Sigmoid colon (tissue), 7 donors: ENCODE results near the gene HDGFL2. TPM values are rescaled to one million over a fixed set of nuclear protein-coding genes. Genes with fewer than 3 reads are reported as not detected.
A peak's percentile ranks its signal among the peaks of the same experiment; 100 is the strongest.

Experiments used
- DNase-seq: peaks from one replicate; pipeline ENCODE4 v3.0.0-alpha.2; 2019
- H3K27ac ChIP-seq, 4 donors: fragments of 200-600 bp; sonication (generic); one replicate each; pipeline ENCODE4 v1.5.1; 2016 to 2019; ENCODE audit warnings: mild to moderate bottlenecking in 1 of 4
- H3K27me3 ChIP-seq, 3 donors: fragments of 200-600 bp; sonication (generic); one replicate each; pipeline ENCODE4 v1.5.1; 2019; ENCODE audit warnings: mild to moderate bottlenecking in 1 of 3
- H3K36me3 ChIP-seq, 4 donors: fragments of 200-600 bp; sonication (generic); one replicate each; pipeline ENCODE4 v1.5.1; 2016 to 2019
- H3K4me1 ChIP-seq, 4 donors: fragments of 200-600 bp; sonication (generic); one replicate each; pipeline ENCODE4 v1.5.1; 2017 to 2019
- H3K4me3 ChIP-seq, 4 donors: fragments of 200-600 bp; sonication (generic); one replicate each; pipeline ENCODE4 v1.5.1; 2017 to 2019; ENCODE audit warnings: mild to moderate bottlenecking in 2 of 4, moderate library complexity in 1 of 4
- H3K9me3 ChIP-seq, 4 donors: fragments of 200-600 bp in 3 of 4; sonication (generic) in 3 of 4; one replicate each; pipeline versions ENCODE4 v1.5.1 to v1.6.1; 2013 to 2019
- EP300 ChIP-seq, 4 donors: sonication (generic); formaldehyde crosslinking; IDR thresholded peaks; one replicate each; pipeline ENCODE4 v1.6.1; 2017; ENCODE audit warnings: antibody characterized with exemption in 4 of 4
- POLR2A ChIP-seq, 2 donors: fragments of 450-650 bp; IDR thresholded peaks; one replicate each; pipeline ENCODE4 v1.6.1; 2016; ENCODE audit warnings: antibody characterized with exemption in 2 of 2, mild to moderate bottlenecking in 2 of 2, moderate library complexity in 2 of 2
- POLR2AphosphoS5 ChIP-seq, 4 donors: sonication (generic); formaldehyde crosslinking; IDR thresholded peaks; one replicate each; pipeline ENCODE4 v1.6.1; 2017; ENCODE audit warnings: antibody characterized with exemption in 4 of 4
- WGBS, 2 donors: extraction: QIAGEN DNeasy Blood & Tissue Kit; methylation state at CpG; one replicate each; pipeline ENCODE4 v1.1.7; 2013; 5-methylcytosine and 5-hydroxymethylcytosine counted together
- intact Hi-C: fragments of 100-400 bp; cut with DNase I; formaldehyde crosslinking; loops from one replicate; pipeline ENCODE4 v1.15.1; 2023
- polyA plus RNA-seq, 3 donors: library from polyadenylated mRNA; stranded (reverse); fragments of 200-250 nt; gene quantifications; one replicate each; pipeline ENCODE4 v1.2.3, GENCODE V29; 2013
- total RNA-seq, 4 donors: library from RNA; depleted of rRNA; stranded (reverse); fragments of >200 nt; gene quantifications; one replicate each; pipeline ENCODE4 v1.1.0, GENCODE V29; 2016
- TF ChIP-seq, protein P1 (sequence below), 4 experiments: fragments of 450-650 bp in 3 of 4; fragments of 200-600 bp in 1 of 4; IDR thresholded peaks; one replicate each; pipeline ENCODE4 v1.5.1; 2016 to 2019; ENCODE audit warnings: antibody characterized with exemption in 4 of 4, mild to moderate bottlenecking in 3 of 4, moderate library complexity in 2 of 4
- donor health status: healthy with polysubstance abuse.
- donor health status: Bipolar disorder and iron deficiency.
- donor health status: healthy.

The HDGFL2 gene
- total and polyA plus RNA-seq, 7 donors: 19.8 to 78.2 (median 39.2) TPM

DNA sequence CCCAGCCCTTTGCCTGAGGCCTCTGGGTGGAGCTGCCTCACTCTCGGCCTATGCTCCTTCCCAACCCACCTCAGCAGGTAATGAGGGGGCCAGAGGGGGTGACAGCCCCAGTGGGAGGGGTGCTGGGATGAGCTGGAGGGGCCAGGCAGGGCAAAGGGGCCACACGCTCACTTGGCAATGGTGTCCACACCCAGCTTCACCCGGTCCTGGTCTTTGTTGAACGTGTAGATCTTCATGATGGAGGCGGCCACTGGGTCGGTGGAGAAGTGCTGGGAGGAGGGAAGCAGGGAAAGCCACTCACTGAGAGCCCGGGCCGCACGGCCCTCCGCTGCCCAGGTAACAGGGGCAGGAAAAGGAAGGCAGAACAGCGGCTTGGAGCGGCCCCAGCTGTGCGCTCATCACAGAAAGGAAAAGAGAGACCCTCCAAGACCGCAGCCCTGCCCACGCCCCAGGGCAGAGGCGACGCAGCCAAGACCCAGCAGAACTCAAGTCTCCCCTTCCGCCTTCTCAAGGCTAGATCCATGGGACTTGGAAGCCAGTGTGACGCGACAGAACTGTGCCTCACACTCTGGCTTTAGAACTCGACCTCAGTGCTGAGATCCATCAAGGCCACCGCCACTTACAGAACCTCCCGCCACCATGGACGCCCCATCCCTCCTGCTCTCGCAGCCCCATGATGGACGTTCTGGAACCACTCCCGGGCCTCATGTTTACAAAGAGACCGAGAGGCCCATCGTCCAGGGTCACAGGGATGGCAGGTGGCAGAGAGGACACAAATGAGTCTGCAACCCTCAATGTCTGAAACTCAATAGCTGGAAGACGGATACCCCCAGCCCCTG lies 23.7 kb upstream of the HDGFL2 start:
- intact Hi-C loops: no loop called here
- TF ChIP-seq POLR2A (IDR thresholded peaks at IDR 0.05) (no peak), EP300 (IDR thresholded peaks at IDR 0.05) (no peak), POLR2AphosphoS5 (IDR thresholded peaks at IDR 0.05) (no peak)
- TF ChIP-seq, protein P1, sequence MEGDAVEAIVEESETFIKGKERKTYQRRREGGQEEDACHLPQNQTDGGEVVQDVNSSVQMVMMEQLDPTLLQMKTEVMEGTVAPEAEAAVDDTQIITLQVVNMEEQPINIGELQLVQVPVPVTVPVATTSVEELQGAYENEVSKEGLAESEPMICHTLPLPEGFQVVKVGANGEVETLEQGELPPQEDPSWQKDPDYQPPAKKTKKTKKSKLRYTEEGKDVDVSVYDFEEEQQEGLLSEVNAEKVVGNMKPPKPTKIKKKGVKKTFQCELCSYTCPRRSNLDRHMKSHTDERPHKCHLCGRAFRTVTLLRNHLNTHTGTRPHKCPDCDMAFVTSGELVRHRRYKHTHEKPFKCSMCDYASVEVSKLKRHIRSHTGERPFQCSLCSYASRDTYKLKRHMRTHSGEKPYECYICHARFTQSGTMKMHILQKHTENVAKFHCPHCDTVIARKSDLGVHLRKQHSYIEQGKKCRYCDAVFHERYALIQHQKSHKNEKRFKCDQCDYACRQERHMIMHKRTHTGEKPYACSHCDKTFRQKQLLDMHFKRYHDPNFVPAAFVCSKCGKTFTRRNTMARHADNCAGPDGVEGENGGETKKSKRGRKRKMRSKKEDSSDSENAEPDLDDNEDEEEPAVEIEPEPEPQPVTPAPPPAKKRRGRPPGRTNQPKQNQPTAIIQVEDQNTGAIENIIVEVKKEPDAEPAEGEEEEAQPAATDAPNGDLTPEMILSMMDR (IDR thresholded peaks at IDR 0.05): no peak
- H3K27ac ChIP-seq: peak overlapping the region; percentile 44 to 63 (median 56)
- peaks cover 69 to 96% (median 75%) of the 10 kb centered on the region in 4 donors for H3K36me3 ChIP-seq
- WGBS, 2 donors: 81 to 85% methylated on average over 30 of the region's 30 CpGs
- H3K9me3 ChIP-seq: no peaks in the 10 kb centered on the region
- peaks cover 0 to 14% (median 10%) of the 10 kb centered on the region in 4 donors for H3K4me1 ChIP-seq
- no peak overlapping the region for H3K4me3 ChIP-seq
- no peaks in the 10 kb centered on the region for H3K27me3 ChIP-seq
- DNase-seq: no peak

DNA sequence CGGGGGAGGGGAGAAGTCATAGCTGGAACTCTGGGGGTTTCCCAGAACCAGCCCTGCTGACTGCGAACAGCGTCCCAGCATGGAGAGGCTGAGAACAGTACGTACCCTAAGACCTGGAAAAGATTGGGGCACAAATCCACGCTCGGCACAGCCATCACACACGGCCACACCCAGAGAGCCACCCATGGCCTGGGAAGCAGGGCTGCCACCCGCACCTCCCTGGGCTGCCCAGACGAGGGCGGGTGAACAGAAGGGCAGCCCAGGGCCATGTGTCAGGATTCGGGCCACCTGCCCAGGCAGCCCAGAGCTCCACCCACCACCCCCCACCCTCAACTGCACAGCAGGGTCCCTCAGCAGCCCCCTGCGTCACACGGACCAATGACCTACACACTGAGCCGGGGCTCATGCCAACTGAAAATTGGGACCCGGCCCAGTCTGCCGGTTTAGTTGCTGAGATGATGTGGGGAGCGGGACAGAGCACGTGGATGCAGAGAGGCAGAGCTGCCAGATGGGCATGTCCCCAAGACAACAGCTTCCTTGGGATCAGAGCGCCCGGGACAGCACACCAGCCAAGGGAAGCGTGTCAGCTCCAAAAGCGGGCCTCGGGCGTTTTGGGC lies 23.0 kb upstream of the HDGFL2 start:
- Histone ChIP-seq H3K4me3 (no peak overlapping the region), H3K4me1 (peaks cover 0 to 14% (median 10%) of the 10 kb centered on the region in 4 donors), H3K9me3 (no peaks in the 10 kb centered on the region), H3K27me3 (no peaks in the 10 kb centered on the region), H3K27ac (peak overlapping the region; percentile 44 to 63 (median 56)), H3K36me3 (peaks cover 75 to 100% (median 83%) of the 10 kb centered on the region in 4 donors)
- DNase-seq: peak; percentile 88
- WGBS, 2 donors: 87 to 89% methylated on average over 24 of the region's 24 CpGs
- intact Hi-C loops: no loop called here
- peak in 1 of 4 donors; percentile 34 for TF ChIP-seq POLR2AphosphoS5 (IDR thresholded peaks at IDR 0.05)
- TF ChIP-seq EP300 (IDR thresholded peaks at IDR 0.05): peak in 1 of 4 donors; percentile 69
- TF ChIP-seq, protein P1 (IDR thresholded peaks at IDR 0.05): no peak
- no peak for TF ChIP-seq POLR2A (IDR thresholded peaks at IDR 0.05)

DNA sequence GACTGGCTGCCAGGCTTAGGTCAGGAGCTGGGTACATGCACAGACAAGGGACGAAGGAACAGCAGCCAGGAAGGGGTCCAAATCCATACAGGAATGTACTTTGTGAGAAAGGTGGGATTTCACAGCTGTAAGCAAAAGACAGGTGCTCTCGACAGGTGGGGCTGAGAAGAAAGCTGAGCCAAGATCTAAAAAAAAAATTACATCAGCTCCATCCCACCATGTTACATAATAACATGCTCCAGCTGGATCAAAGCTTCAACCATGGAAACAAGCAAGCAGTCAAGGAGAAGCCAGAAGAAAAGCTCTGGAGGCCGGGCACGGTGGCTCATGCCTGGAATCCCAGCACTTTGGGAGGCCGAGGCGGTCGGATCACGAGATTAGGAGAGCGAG lies 22.5 kb upstream of the HDGFL2 start:
- WGBS, 2 donors: 96 to 98% methylated on average over 9 of the region's 9 CpGs
- H3K27ac ChIP-seq: peak overlapping the region; percentile 44 to 63 (median 56)
- peaks cover 75 to 96% (median 82%) of the 10 kb centered on the region in 4 donors for H3K36me3 ChIP-seq

DNA sequence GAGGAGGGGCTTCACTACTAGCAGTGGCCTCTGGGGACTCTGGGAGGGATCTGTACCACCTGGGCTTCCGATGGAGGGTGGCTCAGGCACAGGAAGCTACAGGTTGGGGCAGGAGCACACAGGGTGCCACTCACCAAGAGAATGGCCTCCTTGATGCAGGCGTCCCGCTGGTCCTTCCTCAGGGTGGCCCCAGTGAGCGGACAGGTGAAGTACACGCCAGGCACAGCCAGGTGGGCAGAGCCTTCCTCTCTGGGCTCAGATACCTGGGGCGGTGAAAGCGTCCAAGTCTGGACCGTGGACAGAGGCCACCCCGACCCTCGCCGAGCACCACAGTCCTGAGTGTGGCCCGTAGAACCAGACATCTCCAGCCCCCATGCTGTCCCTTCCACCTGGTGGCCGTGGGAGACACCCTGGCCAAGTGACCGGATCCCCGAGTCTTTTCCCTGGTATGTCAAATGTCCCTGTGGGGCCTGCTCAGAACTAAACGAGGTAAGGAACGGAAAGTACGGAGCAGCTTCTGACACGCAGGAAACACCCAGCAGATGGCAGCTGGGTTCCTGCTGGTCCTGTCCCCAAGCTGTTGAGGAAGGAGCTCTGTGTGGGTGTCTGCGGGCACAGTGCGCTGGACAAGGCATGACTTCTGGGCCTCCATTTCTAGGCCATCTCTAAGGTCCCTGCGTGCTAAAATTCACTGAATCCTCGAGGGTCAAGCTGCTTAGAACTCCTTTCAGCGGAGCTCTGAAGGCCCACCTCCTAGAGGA lies 19.7 kb upstream of the HDGFL2 start:
- Histone ChIP-seq H3K9me3 (no peaks in the 10 kb centered on the region), H3K4me1 (peaks cover 0 to 38% (median 36%) of the 10 kb centered on the region in 4 donors), H3K27me3 (no peaks in the 10 kb centered on the region), H3K27ac (no peak overlapping the region), H3K4me3 (no peak overlapping the region), H3K36me3 (peaks cover 49 to 68% (median 56%) of the 10 kb centered on the region in 4 donors)
- no peak for DNase-seq
- intact Hi-C loops: no loop called here
- no peak for TF ChIP-seq POLR2A (IDR thresholded peaks at IDR 0.05)
- TF ChIP-seq, protein P1 (IDR thresholded peaks at IDR 0.05): no peak
- no peak for TF ChIP-seq POLR2AphosphoS5 (IDR thresholded peaks at IDR 0.05)
- TF ChIP-seq EP300 (IDR thresholded peaks at IDR 0.05): no peak
- WGBS, 2 donors: 92% methylated on average over 24 of the region's 24 CpGs

More for the DNA sequence above, 22.5 kb upstream of the HDGFL2 start:
- no peaks in the 10 kb centered on the region for H3K27me3 ChIP-seq
- TF ChIP-seq POLR2AphosphoS5 (IDR thresholded peaks at IDR 0.05): no peak
- TF ChIP-seq EP300 (IDR thresholded peaks at IDR 0.05): no peak
- TF ChIP-seq POLR2A (IDR thresholded peaks at IDR 0.05): no peak
- TF ChIP-seq, protein P1 (IDR thresholded peaks at IDR 0.05): no peak
- intact Hi-C loops: no loop called here
- no peak overlapping the region for H3K4me3 ChIP-seq
- H3K9me3 ChIP-seq: no peaks in the 10 kb centered on the region
- no peak for DNase-seq
- H3K4me1 ChIP-seq: peaks cover 0 to 16% (median 11%) of the 10 kb centered on the region in 4 donors
